OCI-LY3 (cell line): ENCODE data around the gene GNB1.
A peak's percentile ranks its signal among the peaks of the same experiment; 100 is the strongest.

Experiments used
- H2AFZ ChIP-seq: fragments of 200-600, 300-600 bp; shearing (Covaris generic); 2 replicates; pipeline ENCODE4 v1.6.0; 2014; ENCODE audit warnings: antibody characterized with exemption, low read depth, low read length
- H3K27ac ChIP-seq: fragments of 200-600, 300-600 bp; sonication (generic); 2 replicates; pipeline ENCODE4 v1.5.1; 2014; ENCODE audit warnings: mild to moderate bottlenecking, low read length, moderate library complexity, mixed read lengths
- H3K27me3 ChIP-seq: fragments of 200-600, 300-600 bp; sonication (generic); 2 replicates; pipeline ENCODE4 v1.6.1; 2014; ENCODE audit warnings: low read depth, low read length, mixed read lengths
- H3K36me3 ChIP-seq: fragments of 200-600, 300-600 bp; sonication (generic); replicated peaks from 2 replicates; pipeline ENCODE3; 2014; ENCODE audit warnings: low read depth, low read length, mixed read lengths
- H3K4me1 ChIP-seq: fragments of 300-600, 200-600 bp; sonication (generic); 2 replicates; pipeline ENCODE4 v1.6.1; 2014; ENCODE audit warnings: low read length, mixed read lengths
- H3K4me2 ChIP-seq: fragments of 200-600, 300-600 bp; sonication (generic); 2 replicates; pipeline ENCODE4 v1.6.1; 2014; ENCODE audit warnings: low read length, mixed read lengths
- H3K4me3 ChIP-seq: fragments of 300-600, 200-600 bp; sonication (generic); 2 replicates; pipeline ENCODE4 v1.5.1; 2014; ENCODE audit warnings: antibody characterized with exemption, mild to moderate bottlenecking, low read length, moderate library complexity
- H3K79me2 ChIP-seq: fragments of 300-600, 200-600 bp; shearing (Covaris generic); 2 replicates; pipeline ENCODE4 v1.6.1; 2014; ENCODE audit warnings: mild to moderate bottlenecking, low read length, mixed read lengths
- H3K9ac ChIP-seq: fragments of 300-600, 200-600 bp; shearing (Covaris generic); 2 replicates; pipeline ENCODE4 v1.6.0; 2014; ENCODE audit warnings: mild to moderate bottlenecking, low read length, moderate library complexity
- H3K9me3 ChIP-seq: fragments of 200-600, 300-600 bp; shearing (Covaris generic); 2 replicates; pipeline ENCODE4 v1.6.1; 2014; ENCODE audit warnings: low read length, mixed read lengths; ENCODE audit not compliant: insufficient read depth
- H4K20me1 ChIP-seq: fragments of 200-600, 300-600 bp; sonication (generic); 2 replicates; pipeline ENCODE4 v1.6.1; 2016; ENCODE audit warnings: low read length, mixed read lengths; ENCODE audit not compliant: insufficient read depth
- CTCF ChIP-seq: fragments of 200-600, 300-600 bp; sonication (generic); IDR thresholded peaks from 2 replicates; pipeline ENCODE4 v1.5.1; 2014; ENCODE audit warnings: antibody characterized with exemption, low read length, low read depth
- EZH2phosphoT487 ChIP-seq: fragments of 200-600 bp; shearing (Covaris generic); IDR thresholded peaks from 2 replicates; pipeline ENCODE4 v1.6.1; 2018; ENCODE audit warnings: antibody characterized with exemption, mixed run types, low read depth

Gene GNB1

DNA sequence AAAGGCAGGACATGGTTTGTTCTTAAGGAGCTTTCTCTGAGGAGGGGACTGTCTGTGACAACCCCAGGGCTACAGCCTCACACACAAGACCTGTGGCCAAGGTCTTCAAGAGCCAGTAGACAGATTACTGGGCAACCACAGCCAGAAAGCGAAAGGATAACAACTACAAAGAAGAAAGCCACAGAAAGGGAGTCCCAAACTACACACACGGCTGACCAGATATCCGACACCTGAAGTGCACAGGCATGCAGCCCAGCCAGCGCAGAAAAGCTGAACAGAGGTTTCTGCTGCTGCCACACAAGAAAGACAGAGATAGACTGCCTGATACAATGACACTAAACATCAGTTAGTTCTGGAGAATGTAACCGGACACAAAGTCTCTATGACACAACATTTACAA lies 91.2 kb downstream of the GNB1 start:
- Histone ChIP-seq H3K27ac (peak overlapping the region; percentile 29), H3K4me1 (peaks cover 29% of the 10 kb centered on the region), H3K79me2 (peaks cover 83% of the 10 kb centered on the region), H3K9me3 (no peaks in the 10 kb centered on the region), H3K4me2 (peak overlapping the region; percentile 12), H4K20me1 (peaks cover 52% of the 10 kb centered on the region), H2AFZ (no peak overlapping the region), H3K36me3 (peaks cover 57% of the 10 kb centered on the region), H3K4me3 (no peak overlapping the region), H3K9ac (no peak overlapping the region), H3K27me3 (no peaks in the 10 kb centered on the region)
- TF ChIP-seq CTCF: no peak

- H3K4me1 ChIP-seq: peaks cover 29% of the 10 kb centered on the region
- peaks cover 89% of the 10 kb centered on the region for H3K79me2 ChIP-seq
- H3K36me3 ChIP-seq: peaks cover 61% of the 10 kb centered on the region
- peak overlapping the region; percentile 49; the same call in 1 of the 2 replicates for H3K4me3 ChIP-seq
- peaks cover 52% of the 10 kb centered on the region for H4K20me1 ChIP-seq
- H3K9me3 ChIP-seq: no peaks in the 10 kb centered on the region
- H3K4me2 ChIP-seq: peak overlapping the region; percentile 64
- TF ChIP-seq CTCF (no peak), EZH2phosphoT487 (no peak)
- H3K27ac ChIP-seq: peak overlapping the region; percentile 84
- H3K9ac ChIP-seq: peak overlapping the region; percentile 15; the same call in 1 of the 2 replicates
- H2AFZ ChIP-seq: no peak overlapping the region
- H3K27me3 ChIP-seq: no peaks in the 10 kb centered on the region
Measured at GRCh38 chr1:1797731-1798341, 93.1 kb downstream of the GNB1 start.

DNA sequence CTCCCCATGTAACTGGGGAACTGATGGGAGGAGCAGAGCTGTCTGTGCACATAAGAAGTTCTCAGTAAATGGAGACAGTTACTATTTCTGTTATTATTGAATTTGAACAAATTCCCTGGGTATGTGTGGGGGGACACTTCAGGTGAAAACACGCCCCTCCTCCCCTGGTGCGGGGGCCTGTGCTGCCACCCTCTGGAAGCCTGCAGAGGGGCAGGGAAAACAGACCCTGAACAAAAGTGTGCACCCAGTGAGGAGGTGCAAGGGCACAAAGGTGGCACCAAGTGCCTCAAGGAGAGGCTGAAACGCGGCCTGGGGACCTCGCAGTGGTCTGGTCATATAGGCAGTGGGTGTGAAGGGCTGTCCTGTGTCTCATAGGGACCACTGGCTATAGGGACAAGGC lies 94.4 kb downstream of the GNB1 start:
- Histone ChIP-seq H3K79me2 (peaks cover 78% of the 10 kb centered on the region), H3K27ac (no peak overlapping the region), H3K9ac (no peak overlapping the region), H2AFZ (no peak overlapping the region), H3K4me1 (peaks cover 29% of the 10 kb centered on the region), H3K36me3 (peaks cover 60% of the 10 kb centered on the region), H3K27me3 (no peaks in the 10 kb centered on the region), H4K20me1 (peaks cover 45% of the 10 kb centered on the region), H3K4me2 (no peak overlapping the region), H3K4me3 (no peak overlapping the region), H3K9me3 (no peaks in the 10 kb centered on the region)
- TF ChIP-seq CTCF: peak; percentile 39; the same call in 1 of the 2 replicates
- TF ChIP-seq EZH2phosphoT487: no peak

- Histone ChIP-seq H2AFZ (no peak overlapping the region), H3K4me1 (peaks cover 24% of the 10 kb centered on the region), H3K9ac (no peak overlapping the region), H3K27ac (no peak overlapping the region), H3K79me2 (peaks cover 65% of the 10 kb centered on the region), H3K27me3 (no peaks in the 10 kb centered on the region), H3K4me3 (no peak overlapping the region), H3K9me3 (no peaks in the 10 kb centered on the region), H3K4me2 (no peak overlapping the region), H3K36me3 (peaks cover 67% of the 10 kb centered on the region), H4K20me1 (peaks cover 32% of the 10 kb centered on the region)
- no peak for TF ChIP-seq EZH2phosphoT487
- TF ChIP-seq CTCF: no peak
Measured at GRCh38 chr1:1794999-1795398, 95.9 kb downstream of the GNB1 start.
